HFF-Myc (cell line): Measurements from ENCODE around the gene TRIM34.
"Not testable (repeated sequence)": the region's sequence is repeated elsewhere in the genome, so short reads cannot be mapped to it uniquely, and the experiment has no call there.

ENCODE experiments used
- DNase-seq: peaks from one replicate; pipeline ENCODE4 v3.0.0-alpha.2; 2011; ENCODE audit warnings: low read depth; ENCODE audit errors: extremely low read depth
- H3K4me3 ChIP-seq: replicated peaks from 2 replicates; pipeline ENCODE4 v1.5.1; 2011; ENCODE audit warnings: low read depth, mild to moderate bottlenecking, control low read depth, low read length
- TF ChIP-seq, protein P1 (sequence below): IDR thresholded peaks from 2 replicates; pipeline ENCODE4 v1.5.1; 2012; ENCODE audit warnings: mild to moderate bottlenecking, low read depth, low read length, control low read depth; ENCODE audit errors: missing control alignments

Gene TRIM34

DNA sequence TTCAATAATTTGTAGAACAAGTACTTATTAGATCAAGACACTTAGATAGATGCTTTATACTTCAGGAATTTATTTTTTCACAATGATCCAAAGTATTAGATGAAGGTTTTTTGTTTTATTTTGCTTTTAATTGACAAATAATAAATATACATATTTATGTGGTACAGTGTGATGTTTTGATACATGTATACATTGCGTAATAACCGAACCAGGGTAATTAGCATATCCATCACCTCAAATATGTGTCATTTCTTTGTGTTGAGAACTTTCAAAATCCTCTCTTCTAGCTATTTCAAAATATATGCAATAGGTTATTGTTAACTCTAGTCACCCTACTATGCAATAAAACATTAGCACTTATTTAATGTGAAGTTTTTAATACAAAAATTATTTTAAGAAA lies 38.7 kb downstream of the TRIM34 start:
- no peak overlapping the region for H3K4me3 ChIP-seq
- TF ChIP-seq, protein P1, sequence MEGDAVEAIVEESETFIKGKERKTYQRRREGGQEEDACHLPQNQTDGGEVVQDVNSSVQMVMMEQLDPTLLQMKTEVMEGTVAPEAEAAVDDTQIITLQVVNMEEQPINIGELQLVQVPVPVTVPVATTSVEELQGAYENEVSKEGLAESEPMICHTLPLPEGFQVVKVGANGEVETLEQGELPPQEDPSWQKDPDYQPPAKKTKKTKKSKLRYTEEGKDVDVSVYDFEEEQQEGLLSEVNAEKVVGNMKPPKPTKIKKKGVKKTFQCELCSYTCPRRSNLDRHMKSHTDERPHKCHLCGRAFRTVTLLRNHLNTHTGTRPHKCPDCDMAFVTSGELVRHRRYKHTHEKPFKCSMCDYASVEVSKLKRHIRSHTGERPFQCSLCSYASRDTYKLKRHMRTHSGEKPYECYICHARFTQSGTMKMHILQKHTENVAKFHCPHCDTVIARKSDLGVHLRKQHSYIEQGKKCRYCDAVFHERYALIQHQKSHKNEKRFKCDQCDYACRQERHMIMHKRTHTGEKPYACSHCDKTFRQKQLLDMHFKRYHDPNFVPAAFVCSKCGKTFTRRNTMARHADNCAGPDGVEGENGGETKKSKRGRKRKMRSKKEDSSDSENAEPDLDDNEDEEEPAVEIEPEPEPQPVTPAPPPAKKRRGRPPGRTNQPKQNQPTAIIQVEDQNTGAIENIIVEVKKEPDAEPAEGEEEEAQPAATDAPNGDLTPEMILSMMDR, result no peak
- DNase-seq, result no peak

DNA sequence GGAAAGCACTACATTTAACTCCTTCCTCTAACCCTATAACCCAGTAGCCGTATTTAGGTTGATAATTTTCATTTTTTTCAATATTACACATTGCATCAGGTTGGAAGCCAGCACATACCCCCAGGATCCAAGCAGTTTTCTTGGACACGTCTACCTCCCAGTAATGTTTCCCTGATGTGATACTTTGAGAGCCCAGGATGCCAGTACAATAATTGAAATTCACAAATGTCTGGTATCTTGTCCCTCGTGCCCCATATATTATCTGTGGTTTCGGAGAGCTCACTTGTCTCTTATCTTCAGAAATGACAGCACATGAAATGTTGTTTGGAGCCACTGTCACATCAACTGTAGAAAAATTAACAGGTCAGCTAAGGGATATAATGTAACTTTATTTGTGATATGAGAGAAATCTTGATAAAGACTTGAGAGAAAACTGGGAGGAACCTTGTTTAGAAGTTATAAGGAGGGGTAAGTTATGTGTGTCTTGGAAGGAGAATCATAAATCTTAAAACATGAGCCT lies 40.3 kb downstream of the TRIM34 start:
- DNase-seq, result no peak
- TF ChIP-seq, protein P1, result no peak

DNA sequence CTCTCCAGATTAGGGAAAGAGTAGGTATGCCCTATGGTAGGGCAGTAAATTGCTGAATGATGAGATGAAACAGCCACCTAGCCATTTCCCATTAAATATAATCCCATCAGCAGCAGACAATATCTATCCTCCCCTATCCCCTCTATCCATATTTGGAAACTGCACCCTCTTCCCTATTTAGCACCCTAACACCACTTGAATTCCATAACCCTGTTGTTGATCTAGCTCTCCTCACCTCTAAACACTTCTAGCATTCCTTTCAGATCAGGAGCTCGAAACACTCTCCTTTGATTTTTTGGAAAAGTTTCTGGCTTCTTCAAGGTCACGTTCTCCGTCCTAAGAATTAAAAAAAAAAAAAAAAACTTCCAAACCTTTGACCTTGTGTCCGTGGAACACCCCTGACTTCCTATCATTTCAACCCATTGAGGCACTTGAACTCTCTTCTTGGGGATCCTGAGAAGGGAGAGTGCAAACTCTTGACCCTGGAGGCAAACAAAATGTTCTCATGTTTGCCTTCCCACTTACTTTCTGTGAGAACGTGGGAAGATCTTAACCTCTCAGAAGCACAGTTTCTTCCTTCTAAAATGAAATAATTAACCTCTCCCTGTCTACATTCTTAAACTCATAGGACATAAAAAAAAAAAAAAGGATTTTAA lies 41.1 kb downstream of the TRIM34 start:
- TF ChIP-seq, protein P1, result no peak
- H3K4me3 ChIP-seq, result no peak overlapping the region
- no peak for DNase-seq

More for the DNA sequence above, 40.3 kb downstream of the TRIM34 start:
- H3K4me3 ChIP-seq, result no peak overlapping the region

DNA sequence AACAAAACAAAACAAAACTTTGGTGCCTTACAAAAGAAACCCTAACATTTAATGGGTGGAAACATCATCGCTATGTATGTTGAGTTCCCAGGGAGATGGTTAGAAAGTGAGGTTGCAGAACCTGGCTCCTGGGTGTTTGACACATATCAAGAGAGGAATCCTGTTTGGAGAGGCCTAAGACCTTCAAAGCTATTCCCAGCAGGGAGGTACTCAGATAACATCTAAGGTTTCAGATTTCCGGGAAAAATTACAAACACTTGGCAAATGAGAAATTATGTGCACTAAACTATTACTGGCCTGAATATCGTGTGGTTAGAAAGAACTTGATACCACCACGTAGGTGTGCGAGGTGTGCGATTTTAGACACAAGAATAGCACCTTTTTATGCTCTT lies 41.6 kb downstream of the TRIM34 start:
- DNase-seq, result no peak
- TF ChIP-seq, protein P1, result no peak
- no peak overlapping the region for H3K4me3 ChIP-seq

DNA sequence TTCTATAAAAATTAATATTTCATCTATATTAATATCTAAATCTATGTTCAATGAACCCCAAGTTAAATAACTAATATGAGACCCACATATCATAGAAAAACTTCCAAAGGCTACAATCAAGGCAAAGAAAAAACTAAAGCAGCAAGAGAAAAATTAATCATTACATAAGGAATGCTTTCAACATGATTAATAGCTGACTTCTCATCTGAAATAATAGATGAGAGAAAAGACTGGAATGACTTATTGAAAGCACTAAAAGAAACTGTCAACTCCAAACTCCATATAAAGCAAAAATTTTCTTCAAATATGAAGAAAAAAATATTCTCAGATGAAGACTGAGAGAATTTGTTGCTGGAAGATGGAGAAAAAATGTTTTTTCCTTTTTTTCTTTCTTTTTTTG lies 47.0 kb downstream of the TRIM34 start:
- no peak for DNase-seq
- TF ChIP-seq, protein P1, result no peak

DNA sequence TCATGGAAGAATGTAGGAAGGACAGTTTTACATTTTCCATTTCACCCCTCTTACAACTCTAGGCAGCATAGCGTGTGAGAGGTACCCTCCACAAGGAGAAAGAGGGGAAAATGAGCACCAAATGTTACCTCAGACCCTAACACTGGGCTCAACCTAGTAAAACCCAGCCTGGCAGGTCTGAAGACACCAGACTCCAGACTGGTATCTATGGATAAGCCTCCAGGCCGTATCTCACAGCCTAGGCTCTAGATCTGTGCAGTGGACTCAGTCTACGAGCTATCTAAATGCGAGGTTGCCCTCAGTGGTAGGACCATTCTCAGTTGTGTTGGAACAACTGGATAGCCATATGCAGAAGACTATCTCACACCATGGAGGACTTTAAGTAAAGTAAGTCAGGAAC lies 49.6 kb downstream of the TRIM34 start:
- TF ChIP-seq, protein P1, result no peak
- no peak for DNase-seq
- H3K4me3 ChIP-seq, result no peak overlapping the region

More for the DNA sequence above, 47.0 kb downstream of the TRIM34 start:
- H3K4me3 ChIP-seq, result no peak overlapping the region

DNA sequence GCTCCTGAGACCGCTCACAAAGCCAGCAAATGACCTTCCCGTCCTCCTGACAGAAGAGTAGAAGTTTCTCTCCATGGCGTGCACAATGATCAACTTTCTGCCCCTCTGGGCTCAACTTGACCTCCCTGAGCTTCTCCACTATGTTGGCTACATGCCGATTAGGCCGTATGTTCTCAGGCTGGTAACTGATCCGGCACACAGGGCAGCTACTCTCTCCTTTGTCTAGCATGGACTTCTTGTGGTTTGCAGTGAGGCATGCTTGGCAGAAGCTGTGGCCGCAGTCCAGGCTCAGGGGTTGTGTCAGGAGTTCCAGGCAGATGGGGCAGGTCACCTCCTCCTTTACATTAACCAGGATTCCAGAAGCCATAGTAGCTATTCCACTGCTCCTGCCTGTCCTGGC lies 55.0 kb downstream of the TRIM34 start:
- TF ChIP-seq, protein P1, result no peak
- DNase-seq, result no peak
- no peak overlapping the region for H3K4me3 ChIP-seq

DNA sequence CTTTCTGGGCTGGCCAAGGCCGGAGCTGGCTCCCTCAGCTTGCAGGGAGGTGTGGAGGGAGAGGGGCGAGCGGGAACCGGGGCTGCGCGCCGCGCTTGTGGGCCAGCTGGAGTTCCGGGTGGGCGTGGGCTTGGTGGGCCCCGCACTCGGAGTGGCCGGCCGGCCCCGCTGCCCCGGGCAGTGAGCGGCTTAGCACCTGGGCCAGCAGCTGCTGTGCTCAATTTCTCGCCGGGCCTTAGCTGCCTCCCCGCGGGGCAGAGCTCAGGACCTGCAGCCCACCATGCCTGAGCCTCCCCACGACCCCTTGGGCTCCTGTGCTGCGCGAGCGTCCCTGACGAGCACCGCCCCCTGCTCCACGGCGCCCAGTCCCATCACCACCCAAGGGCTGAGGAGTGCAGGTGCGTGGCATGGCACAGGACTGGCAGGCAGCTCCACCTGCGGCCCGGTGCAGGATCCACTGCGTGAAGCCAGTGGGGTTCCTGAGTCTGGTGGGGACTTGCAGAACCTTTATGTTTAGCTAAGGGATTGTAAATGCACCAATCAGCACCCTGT lies 58.2 kb downstream of the TRIM34 start:
- not testable (repeated sequence) for H3K4me3 ChIP-seq, DNase-seq

DNA sequence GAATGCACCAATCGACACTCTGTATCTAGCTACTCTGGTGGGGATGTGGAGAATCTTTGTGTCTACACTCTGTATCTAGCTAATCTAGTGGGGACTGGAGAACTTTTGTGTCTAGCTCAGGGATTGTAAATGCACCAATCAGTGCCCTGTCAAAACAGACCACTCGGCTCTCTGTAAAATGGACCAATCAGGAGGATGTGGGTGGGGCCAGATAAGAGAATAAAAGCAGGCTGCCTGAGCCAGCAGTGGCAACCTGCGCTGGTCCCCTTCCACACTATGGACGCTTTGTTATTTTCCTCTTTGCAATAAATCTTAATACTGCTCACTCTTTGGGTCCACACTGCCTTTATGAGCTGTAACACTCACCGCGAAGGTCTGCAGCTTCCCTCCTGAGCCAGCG lies 58.8 kb downstream of the TRIM34 start:
- H3K4me3 ChIP-seq, result peak overlapping the region; percentile 49
- not testable (repeated sequence) for DNase-seq
